Activated T-cell treated with anti-CD3 and anti-CD28 coated beads for 48 hours (primary cell): ENCODE measurements around the gene METTL23.

ENCODE experiments used
- DNase-seq: peaks from one replicate; pipeline ENCODE4 v3.0.0-alpha.2; 2020; ENCODE audit warnings: low read depth

The METTL23 gene

GRCh38 chr17:76772842-76773525 is 46.3 kb downstream of the METTL23 start:
- peak; percentile 27 for DNase-seq

DNA sequence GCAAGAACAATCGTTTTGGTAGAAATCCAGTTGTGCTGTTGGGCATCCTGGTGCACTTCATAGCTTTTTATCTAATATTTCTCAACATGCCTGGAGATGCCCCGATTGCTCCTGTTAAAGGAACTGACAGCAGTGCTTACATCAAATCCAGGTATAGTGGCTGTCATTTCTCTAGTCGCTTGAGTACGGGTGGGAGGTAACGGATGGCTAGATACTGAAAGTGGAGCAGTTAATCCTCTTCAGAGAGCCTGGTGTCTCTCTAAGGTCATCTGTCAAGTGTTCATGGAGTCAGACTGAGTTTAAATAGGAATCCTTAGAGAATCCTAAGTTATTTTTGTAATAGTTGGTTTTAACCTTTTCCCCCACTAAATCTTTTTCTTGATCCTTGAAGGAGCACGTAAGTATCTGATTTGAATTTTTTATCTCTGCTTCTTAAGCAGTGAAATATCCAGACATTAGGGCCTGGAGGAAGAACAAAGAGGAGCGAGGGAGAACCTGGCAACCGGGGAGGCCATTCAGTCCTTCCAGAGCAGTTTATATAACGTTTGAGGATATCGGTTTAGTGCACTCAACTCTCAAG is 48.5 kb downstream of the METTL23 start:
- no peak for DNase-seq

DNA sequence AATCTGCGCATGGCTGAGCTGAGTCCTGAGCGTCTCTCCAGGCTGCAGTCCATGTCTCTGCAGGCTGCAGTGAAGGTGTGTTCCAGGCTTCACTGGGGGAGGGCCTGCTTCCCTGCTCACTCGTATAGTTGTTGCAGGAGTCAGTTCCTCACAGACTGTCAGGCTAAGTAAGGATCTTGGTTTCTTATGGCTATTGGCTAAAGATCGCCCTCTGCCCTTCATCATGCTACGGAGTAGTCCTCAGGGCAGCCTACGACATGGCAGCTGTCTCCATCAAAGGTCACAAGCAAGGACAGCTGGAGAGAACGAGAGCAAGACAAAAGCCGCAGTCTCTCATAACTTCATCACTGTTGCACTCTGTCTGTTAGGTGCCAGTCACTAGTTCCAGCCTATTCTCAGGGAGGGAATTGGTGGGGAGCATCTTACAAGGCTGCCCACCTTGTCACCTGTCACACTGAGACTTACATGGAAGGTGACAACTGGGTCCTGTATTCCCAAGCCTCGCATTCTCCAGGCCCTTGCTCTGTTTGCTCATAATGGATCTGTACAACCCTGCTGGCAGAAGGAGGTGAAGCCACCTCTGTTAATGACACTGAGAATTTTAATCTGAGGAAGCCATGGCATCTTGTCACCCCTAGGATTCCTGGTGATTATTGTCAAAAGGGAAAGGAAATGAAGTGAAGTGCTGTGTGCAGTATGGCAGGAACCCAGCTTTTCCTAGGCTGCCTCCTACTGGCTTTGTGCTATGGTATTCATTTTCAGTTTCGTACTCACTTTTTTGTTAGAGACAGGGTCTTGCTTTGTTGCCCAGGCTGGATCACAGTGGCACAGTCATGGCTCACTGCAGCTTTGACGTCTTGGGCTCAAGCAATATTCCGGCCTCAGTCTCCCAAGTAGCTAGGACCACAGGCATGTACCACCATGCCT is 54.7 kb downstream of the METTL23 start:
- no peak for DNase-seq

- DNase-seq: no peak
These were observed 56.5 kb downstream of the METTL23 start for GRCh38 chr17:76783146-76783545.
